Anterior cingulate cortex (tissue), 58 donors: ENCODE results near the gene YKT6.

Experiments used
- DNase-seq, 58 donors: peaks; one replicate each; lab custom pipeline; 2025; lab: John Stamatoyannopoulos, UW

YKT6 gene

GRCh38 chr7:44200699-44201461, at the start of gene YKT6:
Gene YKT6, plus strand, starts transcription at chr7:44200978. Its CDS starts 158 bp downstream, at chr7:44201136.
- peak; percentile 42 to 97 (median 88) for DNase-seq

- no peak for DNase-seq
Observed at GRCh38 chr7:44151956-44152355, 48.8 kb upstream of the YKT6 start.

- no peak for DNase-seq
Observed at GRCh38 chr7:44152971-44153947, 47.5 kb upstream of the YKT6 start.

GRCh38 chr7:44153948-44154335, 46.8 kb upstream of the YKT6 start:
- no peak for DNase-seq

GRCh38 chr7:44154703-44155102, 46.1 kb upstream of the YKT6 start:
- no peak for DNase-seq

- DNase-seq: peak in 20 of 58 donors; percentile 4 to 57 (median 38)
Observed at GRCh38 chr7:44155191-44156185, 45.3 kb upstream of the YKT6 start.

- DNase-seq: no peak
Observed at GRCh38 chr7:44156453-44157010, 44.2 kb upstream of the YKT6 start.

- DNase-seq: no peak
Observed at GRCh38 chr7:44157116-44158080, 43.4 kb upstream of the YKT6 start.

- no peak for DNase-seq
Observed at GRCh38 chr7:44158096-44158872, 42.5 kb upstream of the YKT6 start.

GRCh38 chr7:44158873-44159631, 41.7 kb upstream of the YKT6 start:
- peak in 28 of 58 donors; percentile 8 to 80 (median 36) for DNase-seq

- DNase-seq: no peak
Observed at GRCh38 chr7:44159824-44160630, 40.8 kb upstream of the YKT6 start.

- DNase-seq: no peak
Observed at GRCh38 chr7:44161371-44161770, 39.4 kb upstream of the YKT6 start.

GRCh38 chr7:44162179-44162578, 38.6 kb upstream of the YKT6 start:
- no peak for DNase-seq

- DNase-seq: no peak
Observed at GRCh38 chr7:44162785-44163395, 37.9 kb upstream of the YKT6 start.

- DNase-seq: no peak
Observed at GRCh38 chr7:44163591-44163990, 37.2 kb upstream of the YKT6 start.

GRCh38 chr7:44167920-44168319, 32.9 kb upstream of the YKT6 start:
- no peak for DNase-seq
